ENCODE data around the gene TGM5.

The TGM5 gene

GRCh38 chr15:43214169-43214568 lies 52.6 kb downstream of the TGM5 start:
- Histone ChIP-seq H3K36me3 (ENCODE audit: control insufficient read depth, insufficient read depth, low read length) (no peaks in the 10 kb centered on the region), H3K4me3 (replicated peaks; ENCODE audit: low read depth, low read length) (no peak overlapping the region), H3K27me3 (replicated peaks; ENCODE audit: control insufficient read depth, insufficient read depth, low read length) (no peaks in the 10 kb centered on the region)
- TF ChIP-seq CTCF (IDR thresholded peaks at IDR 0.05; ENCODE audit: insufficient read depth, low read length, poor library complexity, severe bottlenecking), result no peak
- DNase-seq (ENCODE audit: extremely low read depth, insufficient read length), result no peak

DNA sequence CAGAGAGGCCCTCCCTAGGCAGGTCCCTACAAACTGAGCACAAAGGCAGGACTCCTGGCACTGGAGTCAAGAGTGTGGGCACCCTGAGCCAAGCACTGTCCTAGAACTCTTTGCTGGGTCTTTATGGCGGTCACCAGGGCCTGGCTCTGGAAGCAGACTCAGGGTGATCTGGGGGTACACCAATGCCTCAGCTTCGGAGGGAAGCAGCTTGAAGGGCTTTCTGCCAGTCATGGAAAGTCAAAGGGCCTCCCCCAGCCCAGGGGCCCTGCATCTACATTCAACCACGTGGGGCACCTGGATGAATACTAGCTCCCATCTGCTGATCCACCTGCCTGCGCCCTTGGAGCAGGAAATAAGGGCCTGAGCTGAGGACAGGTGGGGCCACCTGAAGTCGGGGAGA lies 53.3 kb downstream of the TGM5 start:
- DNase-seq (ENCODE audit: extremely low read depth, insufficient read length), result no peak
- no peaks in the 10 kb centered on the region for H3K36me3 ChIP-seq (ENCODE audit: control insufficient read depth, insufficient read depth, low read length)
- H3K27me3 ChIP-seq (replicated peaks; ENCODE audit: control insufficient read depth, insufficient read depth, low read length), result no peaks in the 10 kb centered on the region
- no peak overlapping the region for H3K4me3 ChIP-seq (replicated peaks; ENCODE audit: low read depth, low read length)
- TF ChIP-seq CTCF (IDR thresholded peaks at IDR 0.05; ENCODE audit: insufficient read depth, low read length, poor library complexity, severe bottlenecking), result no peak

- no peaks in the 10 kb centered on the region for H3K27me3 ChIP-seq (replicated peaks; ENCODE audit: control insufficient read depth, insufficient read depth, low read length)
- H3K4me3 ChIP-seq (replicated peaks; ENCODE audit: low read depth, low read length), result no peak overlapping the region
- no peak for TF ChIP-seq CTCF (IDR thresholded peaks at IDR 0.05; ENCODE audit: insufficient read depth, low read length, poor library complexity, severe bottlenecking)
- no peak for DNase-seq (ENCODE audit: extremely low read depth, insufficient read length)
- H3K36me3 ChIP-seq (ENCODE audit: control insufficient read depth, insufficient read depth, low read length), result no peaks in the 10 kb centered on the region
Measured at GRCh38 chr15:43212951-43213350, 53.8 kb downstream of the TGM5 start.

GRCh38 chr15:43212299-43212698 lies 54.4 kb downstream of the TGM5 start:
- H3K27me3 ChIP-seq (replicated peaks; ENCODE audit: control insufficient read depth, insufficient read depth, low read length), result no peaks in the 10 kb centered on the region; the same call in 1 of the 2 replicates
- DNase-seq (ENCODE audit: extremely low read depth, insufficient read length), result no peak
- no peaks in the 10 kb centered on the region for H3K36me3 ChIP-seq (ENCODE audit: control insufficient read depth, insufficient read depth, low read length)
- no peak for TF ChIP-seq CTCF (IDR thresholded peaks at IDR 0.05; ENCODE audit: insufficient read depth, low read length, poor library complexity, severe bottlenecking)
- no peak overlapping the region for H3K4me3 ChIP-seq (replicated peaks; ENCODE audit: low read depth, low read length)

DNA sequence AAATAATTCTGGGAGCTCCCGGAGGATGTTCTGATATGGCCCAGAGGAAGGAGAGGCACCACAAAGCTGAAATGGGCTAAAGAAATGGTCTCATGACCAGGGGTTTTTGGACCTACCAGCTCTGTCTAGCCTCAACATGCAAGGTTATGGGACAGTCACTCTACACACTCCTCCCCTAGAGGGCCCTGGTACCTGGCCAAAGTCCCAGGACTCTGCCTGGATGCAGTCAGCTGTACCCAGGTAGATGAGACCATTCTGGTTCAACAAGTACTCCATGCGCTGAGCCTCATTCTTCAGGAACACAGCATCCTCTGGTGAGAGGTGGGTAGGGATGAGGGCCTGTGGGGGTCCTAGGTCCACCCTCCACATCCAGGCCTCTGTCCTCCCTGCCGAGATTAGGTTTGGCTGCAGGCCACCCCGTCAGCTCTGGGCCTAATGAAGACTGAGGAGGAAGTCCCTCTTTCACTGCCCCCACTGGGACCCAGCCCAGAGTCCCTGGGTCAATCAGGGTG lies 55.4 kb downstream of the TGM5 start:
- no peaks in the 10 kb centered on the region; the same call in 1 of the 2 replicates for H3K27me3 ChIP-seq (replicated peaks; ENCODE audit: control insufficient read depth, insufficient read depth, low read length)
- DNase-seq (ENCODE audit: extremely low read depth, insufficient read length), result no peak
- TF ChIP-seq CTCF (IDR thresholded peaks at IDR 0.05; ENCODE audit: insufficient read depth, low read length, poor library complexity, severe bottlenecking), result no peak
- no peaks in the 10 kb centered on the region for H3K36me3 ChIP-seq (ENCODE audit: control insufficient read depth, insufficient read depth, low read length)
- H3K4me3 ChIP-seq (replicated peaks; ENCODE audit: low read depth, low read length), result no peak overlapping the region

DNA sequence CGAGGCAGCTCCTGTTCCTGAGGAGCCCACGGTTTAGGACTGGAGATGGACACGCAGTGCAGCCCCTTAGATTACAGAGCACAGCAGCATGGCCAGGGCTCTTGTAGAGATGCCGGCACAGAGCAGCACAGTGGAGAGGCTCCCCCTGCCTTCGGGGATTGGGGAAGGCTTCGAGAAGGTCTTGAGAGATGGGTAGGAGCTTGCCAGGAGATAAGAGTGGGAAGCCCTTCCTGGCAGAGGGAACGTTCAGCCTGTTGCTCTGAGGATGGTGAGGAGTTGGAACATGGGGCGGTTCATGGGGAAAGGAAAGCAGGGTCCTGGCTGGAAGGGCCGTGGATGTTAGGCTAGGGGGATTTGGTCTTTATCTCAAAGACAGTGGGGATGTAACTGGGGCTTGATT lies 55.9 kb downstream of the TGM5 start:
- no peak for TF ChIP-seq CTCF (IDR thresholded peaks at IDR 0.05; ENCODE audit: insufficient read depth, low read length, poor library complexity, severe bottlenecking)
- DNase-seq (ENCODE audit: extremely low read depth, insufficient read length), result no peak
- H3K4me3 ChIP-seq (replicated peaks; ENCODE audit: low read depth, low read length), result no peak overlapping the region
- H3K36me3 ChIP-seq (ENCODE audit: control insufficient read depth, insufficient read depth, low read length), result no peaks in the 10 kb centered on the region
- H3K27me3 ChIP-seq (replicated peaks; ENCODE audit: control insufficient read depth, insufficient read depth, low read length), result no peaks in the 10 kb centered on the region; the same call in 1 of the 2 replicates
